H9 (cell line): ENCODE data around the gene ZBTB47. TPM values are rescaled to one million over a fixed set of nuclear protein-coding genes. Genes with fewer than 3 reads are reported as not detected.

Experiments
- DNase-seq: peaks from one replicate; pipeline ENCODE4 v3.0.0-alpha.2; 2017
- H2AFZ ChIP-seq: one replicate; pipeline ENCODE4 v1.6.1; 2013; ENCODE audit warnings: mild to moderate bottlenecking, low read length, control low read depth, moderate library complexity
- H2AK5ac ChIP-seq: 2 replicates; pipeline ENCODE4 v1.6.1; 2013; ENCODE audit warnings: low read length, control low read depth, mixed read lengths; ENCODE audit not compliant: insufficient read length
- H2BK120ac ChIP-seq: one replicate; pipeline ENCODE4 v1.6.1; 2013; ENCODE audit warnings: low read depth, mild to moderate bottlenecking, low read length, control low read depth, inconsistent platforms; ENCODE audit not compliant: poor library complexity, severe bottlenecking
- H2BK12ac ChIP-seq: 2 replicates; pipeline ENCODE4 v1.6.1; 2013; ENCODE audit warnings: low read length, control low read depth, mixed read lengths, low read depth; ENCODE audit not compliant: insufficient read length
- H2BK15ac ChIP-seq: 2 replicates; pipeline ENCODE4 v1.6.1; 2013; ENCODE audit warnings: low read depth, low read length, control low read depth
- H2BK20ac ChIP-seq: one replicate; pipeline ENCODE4 v1.6.1; 2013; ENCODE audit warnings: low read depth, mild to moderate bottlenecking, low read length, control low read depth, inconsistent platforms; ENCODE audit not compliant: poor library complexity, severe bottlenecking
- H2BK5ac ChIP-seq: 2 replicates; pipeline ENCODE4 v1.6.1; 2013; ENCODE audit warnings: low read length, control low read depth, mixed read lengths; ENCODE audit not compliant: insufficient read length
- H3K14ac ChIP-seq: 2 replicates; pipeline ENCODE4 v1.6.1; 2013; ENCODE audit warnings: low read length, control low read depth; ENCODE audit not compliant: insufficient read depth
- H3K18ac ChIP-seq: 2 replicates; pipeline ENCODE4 v1.6.1; 2013; ENCODE audit warnings: low read depth, mild to moderate bottlenecking, mixed read lengths, low read length, control low read depth; ENCODE audit not compliant: insufficient read length
- H3K23ac ChIP-seq: 2 replicates; pipeline ENCODE4 v1.6.1; 2013; ENCODE audit warnings: low read length, control low read depth, mixed read lengths, low read depth; ENCODE audit not compliant: insufficient read length
- H3K23me2 ChIP-seq: 2 replicates; pipeline ENCODE4 v1.6.1; 2013; ENCODE audit warnings: low read depth, mild to moderate bottlenecking, mixed read lengths, low read length, control low read depth; ENCODE audit not compliant: insufficient read length, poor library complexity, severe bottlenecking
- H3K27ac ChIP-seq: 2 replicates; pipeline ENCODE4 v1.5.1; 2013; ENCODE audit warnings: low read length, control low read depth, mixed read lengths, low read depth; ENCODE audit not compliant: insufficient read length
- H3K27me3 ChIP-seq: 2 replicates; pipeline ENCODE4 v1.6.1; 2013; ENCODE audit warnings: low read length, control low read depth, inconsistent platforms; ENCODE audit not compliant: insufficient read depth
- H3K4ac ChIP-seq: 2 replicates; pipeline ENCODE4 v1.6.1; 2013; ENCODE audit warnings: low read depth, mild to moderate bottlenecking, control low read depth, inconsistent platforms, low read length, moderate library complexity
- H3K4me1 ChIP-seq: 2 replicates; pipeline ENCODE4 v1.6.1; 2013; ENCODE audit warnings: low read length, control low read depth, inconsistent platforms; ENCODE audit not compliant: insufficient read depth
- H3K4me2 ChIP-seq: 2 replicates; pipeline ENCODE4 v1.6.1; 2013; ENCODE audit warnings: low read length, control low read depth, mixed read lengths; ENCODE audit not compliant: insufficient read length, insufficient read depth
- H3K56ac ChIP-seq: 2 replicates; pipeline ENCODE4 v1.6.1; 2013; ENCODE audit warnings: low read depth, mild to moderate bottlenecking, mixed read lengths, low read length, control low read depth; ENCODE audit not compliant: insufficient read length
- H3K79me1 ChIP-seq: 2 replicates; pipeline ENCODE4 v1.6.1; 2013; ENCODE audit warnings: low read depth, mild to moderate bottlenecking, moderate library complexity, low read length, control low read depth, inconsistent platforms; ENCODE audit not compliant: insufficient read depth, poor library complexity, severe bottlenecking
- H3K79me2 ChIP-seq: 2 replicates; pipeline ENCODE4 v1.6.1; 2013; ENCODE audit warnings: low read length, control low read depth, inconsistent platforms; ENCODE audit not compliant: insufficient read depth
- H3K9ac ChIP-seq: 2 replicates; pipeline ENCODE4 v1.6.1; 2013; ENCODE audit warnings: low read length, control low read depth, mixed read lengths; ENCODE audit not compliant: insufficient read length; ENCODE audit errors: extremely low read depth
- H3K9me3 ChIP-seq: one replicate; pipeline ENCODE4 v1.6.1; 2013; ENCODE audit warnings: low read depth, low read length, inconsistent platforms; ENCODE audit not compliant: control insufficient read depth
- H3T11ph ChIP-seq: one replicate; pipeline ENCODE4 v1.6.1; 2013; ENCODE audit warnings: mild to moderate bottlenecking, low read length, control low read depth, inconsistent platforms
- H4K20me1 ChIP-seq: one replicate; pipeline ENCODE4 v1.6.1; 2013; ENCODE audit not compliant: control insufficient read depth, insufficient read length, insufficient read depth
- H4K5ac ChIP-seq: 2 replicates; pipeline ENCODE4 v1.6.1; 2013; ENCODE audit warnings: low read depth, mild to moderate bottlenecking, mixed read lengths, low read length, control low read depth; ENCODE audit not compliant: insufficient read length
- H4K8ac ChIP-seq: replicated peaks from 2 replicates; pipeline ENCODE4 v1.6.1; 2013; ENCODE audit warnings: low read length, control low read depth, mixed read lengths, low read depth; ENCODE audit not compliant: insufficient read length
- H4K91ac ChIP-seq: 2 replicates; pipeline ENCODE4 v1.6.1; 2013; ENCODE audit warnings: low read depth, mild to moderate bottlenecking, moderate library complexity, mixed read lengths, low read length, control low read depth; ENCODE audit not compliant: insufficient read length
- H3K27ac Mint-ChIP-seq, 3 experiments: 2 replicates in 2 of 3; 3 replicates in 1 of 3; pipeline ENCODE4 v1.8.0; 2020 to 2021; ENCODE audit warnings: mixed read lengths in 3 of 3, mild to moderate bottlenecking in 1 of 3, moderate library complexity in 1 of 3
- H3K27me3 Mint-ChIP-seq: 2 replicates; pipeline ENCODE4 v1.8.0; 2021; ENCODE audit warnings: low read depth, mild to moderate bottlenecking, moderate library complexity, mixed read lengths
- H3K36me3 Mint-ChIP-seq, 3 experiments: 2 replicates in 2 of 3; 3 replicates in 1 of 3; pipeline ENCODE4 v1.8.0; 2020 to 2021; ENCODE audit warnings: low read depth in 3 of 3, mixed read lengths in 3 of 3; ENCODE audit not compliant: insufficient read depth in 1 of 3
- H3K4me1 Mint-ChIP-seq, 2 experiments: 2 replicates each; pipeline ENCODE4 v1.8.0; 2020; ENCODE audit warnings: mixed read lengths in 2 of 2
- H3K4me3 Mint-ChIP-seq, 2 experiments: 2 replicates in 1 of 2; 3 replicates in 1 of 2; pipeline ENCODE4 v1.8.0; 2020 to 2021; ENCODE audit warnings: mild to moderate bottlenecking in 2 of 2, mixed read lengths in 2 of 2, moderate library complexity in 1 of 2
- H3K9me3 Mint-ChIP-seq, 2 experiments: 2 replicates in 1 of 2; 3 replicates in 1 of 2; pipeline ENCODE4 v1.8.0; 2020; ENCODE audit warnings: mild to moderate bottlenecking in 2 of 2, mixed read lengths in 2 of 2, moderate library complexity in 1 of 2
- CTCF ChIP-seq: fragments of 200-600 bp; sonication (generic); conservative IDR thresholded peaks from 3 replicates; pipeline ENCODE4 v1.8.0; 2021; ENCODE audit warnings: antibody characterized with exemption, mild to moderate bottlenecking
- WGBS: extraction: QIAGEN DNeasy Blood & Tissue Kit; methylation state at CpG from one replicate; pipeline ENCODE4 v1.1.7; 2013; ENCODE audit warnings: missing lambda C conversion rate, low lambda C conversion rate, mixed read lengths; ENCODE audit not compliant: insufficient read length; ENCODE audit errors: extremely low coverage; 5-methylcytosine and 5-hydroxymethylcytosine counted together
- total RNA-seq: library from RNA; stranded (reverse); gene quantifications from 2 replicates; pipeline ENCODE4 v1.2.1, GENCODE V29; 2021

The ZBTB47 gene
- total RNA-seq, 1 experiment from 2014 or later = 3.6 TPM

GRCh38 chr3:42638339-42638842 lies 15.1 kb upstream of the ZBTB47 start:
- Histone ChIP-seq H4K8ac (no peak overlapping the region), H2BK120ac (no peak overlapping the region), H3K23ac (no peak overlapping the region), H3K79me2 (no peaks in the 10 kb centered on the region), H3K18ac (no peak overlapping the region), H3K4me2 (no peak overlapping the region), H3K79me1 (peaks cover 9% of the 10 kb centered on the region), H2BK20ac (no peak overlapping the region), H3K9me3 (no peaks in the 10 kb centered on the region), H3K27ac (no peak overlapping the region), H2AFZ (no peak overlapping the region), H3K27me3 (no peaks in the 10 kb centered on the region), H3K4ac (no peak overlapping the region), H3K14ac (no peak overlapping the region), H3K9ac (no peak overlapping the region), H3K23me2 (no peaks in the 10 kb centered on the region), H3T11ph (no peak overlapping the region), H2AK5ac (no peak overlapping the region), H4K20me1 (no peaks in the 10 kb centered on the region), H3K56ac (no peak overlapping the region), H2BK5ac (no peak overlapping the region), H3K4me1 (no peaks in the 10 kb centered on the region), H2BK12ac (no peak overlapping the region), H2BK15ac (no peak overlapping the region), H4K91ac (no peak overlapping the region), H4K5ac (no peak overlapping the region)
- H3K27ac Mint-ChIP-seq = no peak overlapping the region
- TF ChIP-seq CTCF = no peak
- WGBS = no CpG with 5 or more reads among the region's 6 CpGs
- H3K4me1 Mint-ChIP-seq = no peaks in the 10 kb centered on the region
- H3K9me3 Mint-ChIP-seq = no peaks in the 10 kb centered on the region
- DNase-seq = no peak
- H3K4me3 Mint-ChIP-seq = no peak overlapping the region
- H3K27me3 Mint-ChIP-seq = no peaks in the 10 kb centered on the region
- peaks cover 36 to 52% (median 50%) of the 10 kb centered on the region in 3 experiments; a peak in 6 of 7 replicates for H3K36me3 Mint-ChIP-seq
